Measurements from ENCODE around the gene CENPQ. TPM values are rescaled to one million over a fixed set of nuclear protein-coding genes. Genes with fewer than 3 reads are reported as not detected.
"Not testable (repeated sequence)": the region's sequence is repeated elsewhere in the genome, so short reads cannot be mapped to it uniquely, and the experiment has no call there.

CENPQ gene
- total and polyA plus RNA-seq, 2 donors (not counting 1 experiment from before 2014, with no cell fraction given): 5.3 to 7.3 TPM

DNA sequence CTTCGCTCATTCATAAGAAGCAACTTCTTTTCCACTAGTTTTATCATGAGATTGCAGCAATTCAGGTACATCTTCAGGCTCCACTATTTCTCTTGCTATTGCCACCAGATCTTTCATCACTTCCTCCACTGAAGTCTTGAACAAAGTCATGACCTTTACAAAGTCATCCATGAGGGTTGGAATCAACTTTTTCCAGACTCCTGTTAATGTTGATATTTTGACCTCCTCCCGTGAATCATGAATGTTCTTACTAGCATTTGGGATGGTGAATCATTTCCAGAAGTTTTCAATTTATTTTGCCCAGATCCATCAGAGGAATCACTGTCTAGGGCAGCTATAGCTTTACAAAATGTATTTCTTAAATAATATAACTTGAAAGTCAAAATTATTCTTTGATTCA, 1.5 kb downstream of the CENPQ start:
- Histone ChIP-seq H3K4me1 (ENCODE audit: control insufficient read depth, extremely low read depth, insufficient read depth, low read length) (no peaks in the 10 kb centered on the region), H4K20me1 (ENCODE audit: control insufficient read depth, extremely low read depth, insufficient read depth, low read length) (no peaks in the 10 kb centered on the region), H3K27me3 (ENCODE audit: control insufficient read depth, insufficient read depth, low read length) (no peaks in the 10 kb centered on the region), H3K9me3 (ENCODE audit: control insufficient read depth, insufficient read depth, low read depth, low read length) (no peaks in the 10 kb centered on the region), H2AFZ (ENCODE audit: low read length) (no peak overlapping the region), H3K79me2 (ENCODE audit: control insufficient read depth, insufficient read depth, low read length) (peaks cover 42% of the 10 kb centered on the region), H3K27ac (ENCODE audit: insufficient read depth, low read length) (no peak overlapping the region), H3K9ac (ENCODE audit: insufficient read depth, low read length) (no peak overlapping the region), H3K4me3 (replicated peaks in 1 of 4; ENCODE audit: control extremely low read depth in 1 of 4, insufficient read depth in 1 of 4, low read depth in 3 of 4, low read length in 4 of 4) (no peak overlapping the region), H3K36me3 (ENCODE audit: control insufficient read depth, insufficient read depth, low read length) (no peaks in the 10 kb centered on the region), H3K4me2 (ENCODE audit: extremely low read depth, insufficient read depth, low read length) (no peak overlapping the region)
- no peak for DNase-seq (ENCODE audit: low read depth in 2 of 2)
- TF ChIP-seq, protein P1, sequence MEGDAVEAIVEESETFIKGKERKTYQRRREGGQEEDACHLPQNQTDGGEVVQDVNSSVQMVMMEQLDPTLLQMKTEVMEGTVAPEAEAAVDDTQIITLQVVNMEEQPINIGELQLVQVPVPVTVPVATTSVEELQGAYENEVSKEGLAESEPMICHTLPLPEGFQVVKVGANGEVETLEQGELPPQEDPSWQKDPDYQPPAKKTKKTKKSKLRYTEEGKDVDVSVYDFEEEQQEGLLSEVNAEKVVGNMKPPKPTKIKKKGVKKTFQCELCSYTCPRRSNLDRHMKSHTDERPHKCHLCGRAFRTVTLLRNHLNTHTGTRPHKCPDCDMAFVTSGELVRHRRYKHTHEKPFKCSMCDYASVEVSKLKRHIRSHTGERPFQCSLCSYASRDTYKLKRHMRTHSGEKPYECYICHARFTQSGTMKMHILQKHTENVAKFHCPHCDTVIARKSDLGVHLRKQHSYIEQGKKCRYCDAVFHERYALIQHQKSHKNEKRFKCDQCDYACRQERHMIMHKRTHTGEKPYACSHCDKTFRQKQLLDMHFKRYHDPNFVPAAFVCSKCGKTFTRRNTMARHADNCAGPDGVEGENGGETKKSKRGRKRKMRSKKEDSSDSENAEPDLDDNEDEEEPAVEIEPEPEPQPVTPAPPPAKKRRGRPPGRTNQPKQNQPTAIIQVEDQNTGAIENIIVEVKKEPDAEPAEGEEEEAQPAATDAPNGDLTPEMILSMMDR (conservative IDR thresholded peaks at IDR 0.05 in 1 of 2, IDR thresholded peaks at IDR 0.05 in 1 of 2; ENCODE audit: low read depth in 1 of 2, low read length in 2 of 2): no peak
- no peak for TF ChIP-seq EZH2 (IDR thresholded peaks at IDR 0.05; ENCODE audit: low read length, missing control alignments)

DNA sequence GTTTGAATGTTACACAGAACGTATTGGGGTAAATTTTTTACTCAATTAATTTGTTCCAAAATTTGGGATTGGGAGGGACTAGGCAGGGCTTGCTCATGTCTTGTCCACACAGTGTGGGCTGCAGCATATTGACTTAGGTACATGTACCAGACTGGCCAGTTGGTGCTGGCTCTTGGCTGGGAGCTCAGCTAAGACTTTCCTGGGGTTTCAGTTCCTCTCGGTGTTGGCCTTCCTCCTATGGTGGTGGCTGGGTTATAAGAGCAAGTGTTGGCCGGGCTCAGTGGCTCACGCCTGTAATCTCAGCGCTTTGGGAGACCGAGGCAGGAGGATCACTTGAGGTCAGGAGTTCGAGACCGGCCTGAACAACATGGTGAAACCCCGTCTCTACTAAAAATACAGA, 4.9 kb downstream of the CENPQ start:
- no peaks in the 10 kb centered on the region for H4K20me1 ChIP-seq (ENCODE audit: control insufficient read depth, extremely low read depth, insufficient read depth, low read length)
- no peak overlapping the region for H3K9ac ChIP-seq (ENCODE audit: insufficient read depth, low read length)
- TF ChIP-seq, protein P1 (conservative IDR thresholded peaks at IDR 0.05 in 1 of 2, IDR thresholded peaks at IDR 0.05 in 1 of 2; ENCODE audit: low read depth in 1 of 2, low read length in 2 of 2): no peak
- TF ChIP-seq EZH2 (IDR thresholded peaks at IDR 0.05; ENCODE audit: low read length, missing control alignments): no peak
- no peaks in the 10 kb centered on the region for H3K27me3 ChIP-seq (ENCODE audit: control insufficient read depth, insufficient read depth, low read length)
- no peaks in the 10 kb centered on the region for H3K4me1 ChIP-seq (ENCODE audit: control insufficient read depth, extremely low read depth, insufficient read depth, low read length)
- no peak overlapping the region for H3K4me3 ChIP-seq (replicated peaks in 1 of 4; ENCODE audit: control extremely low read depth in 1 of 4, insufficient read depth in 1 of 4, low read depth in 3 of 4, low read length in 4 of 4)
- H3K36me3 ChIP-seq (ENCODE audit: control insufficient read depth, insufficient read depth, low read length): no peaks in the 10 kb centered on the region
- H3K27ac ChIP-seq (ENCODE audit: insufficient read depth, low read length): no peak overlapping the region
- no peaks in the 10 kb centered on the region for H3K9me3 ChIP-seq (ENCODE audit: control insufficient read depth, insufficient read depth, low read depth, low read length)
- peaks cover 23% of the 10 kb centered on the region for H3K79me2 ChIP-seq (ENCODE audit: control insufficient read depth, insufficient read depth, low read length)
- DNase-seq (ENCODE audit: low read depth in 2 of 2): no peak
- H2AFZ ChIP-seq (ENCODE audit: low read length): no peak overlapping the region
- no peak overlapping the region for H3K4me2 ChIP-seq (ENCODE audit: extremely low read depth, insufficient read depth, low read length)

DNA sequence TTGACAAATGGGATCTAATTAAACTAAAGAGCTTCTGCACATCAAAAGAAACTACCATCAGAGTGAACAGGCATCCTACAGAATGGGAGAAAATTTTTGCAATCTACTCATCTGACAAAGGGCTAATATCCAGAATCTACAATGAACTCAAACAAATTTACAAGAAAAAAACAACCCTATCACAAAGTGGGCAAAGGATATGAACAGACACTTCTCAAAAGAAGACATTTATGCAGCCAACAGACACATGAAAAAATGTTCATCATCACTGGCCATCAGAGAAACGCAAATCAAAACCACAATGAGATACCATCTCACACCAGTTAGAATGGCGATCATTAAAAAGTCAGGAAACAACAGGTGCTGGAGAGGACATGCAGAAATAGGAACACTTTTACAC, 13.4 kb downstream of the CENPQ start:
- H3K36me3 ChIP-seq (ENCODE audit: control insufficient read depth, insufficient read depth, low read length); H3K27ac ChIP-seq (ENCODE audit: insufficient read depth, low read length); H3K4me1 ChIP-seq (ENCODE audit: control insufficient read depth, extremely low read depth, insufficient read depth, low read length); H3K9ac ChIP-seq (ENCODE audit: insufficient read depth, low read length); H4K20me1 ChIP-seq (ENCODE audit: control insufficient read depth, extremely low read depth, insufficient read depth, low read length); H3K27me3 ChIP-seq (ENCODE audit: control insufficient read depth, insufficient read depth, low read length); H3K79me2 ChIP-seq (ENCODE audit: control insufficient read depth, insufficient read depth, low read length); DNase-seq (ENCODE audit: low read depth in 2 of 2); H3K9me3 ChIP-seq (ENCODE audit: control insufficient read depth, insufficient read depth, low read depth, low read length); H2AFZ ChIP-seq (ENCODE audit: low read length); H3K4me3 ChIP-seq (replicated peaks in 1 of 4; ENCODE audit: control extremely low read depth in 1 of 4, insufficient read depth in 1 of 4, low read depth in 3 of 4, low read length in 4 of 4); H3K4me2 ChIP-seq (ENCODE audit: extremely low read depth, insufficient read depth, low read length): not testable (repeated sequence)

All from fibroblast of lung (primary cell).